Psoas muscle (tissue), 8 donors: Measurements from ENCODE around the gene C6orf52. TPM values are rescaled to one million over a fixed set of nuclear protein-coding genes. Genes with fewer than 3 reads are reported as not detected.
A peak's percentile ranks its signal among the peaks of the same experiment; 100 is the strongest.
"Not testable (repeated sequence)": the region's sequence is repeated elsewhere in the genome, so short reads cannot be mapped to it uniquely, and the experiment has no call there.

Experiments
- ATAC-seq, 4 donors: fragments of 200-7000 bp; cut with Tn5 transposase; one replicate each; pipeline ENCODE4 v1.9.1; 2020; ENCODE audit warnings: moderate library complexity in 3 of 4, mild to moderate bottlenecking in 2 of 4
- DNase-seq, 2 donors: peaks; one replicate each; pipeline ENCODE4 v3.0.0-alpha.2; 2020
- H3K27ac ChIP-seq: fragments of 200-600 bp; one replicate; pipeline ENCODE4 v1.8.0; 2022
- H3K27me3 ChIP-seq, 3 donors: fragments of 200-600 bp in 1 of 3; one replicate each; pipeline versions ENCODE4 v1.6.1 to v1.8.0; 2013 to 2022; ENCODE audit warnings: low read length in 2 of 3, mild to moderate bottlenecking in 2 of 3, moderate library complexity in 1 of 3; ENCODE audit not compliant: insufficient read depth in 3 of 3
- H3K36me3 ChIP-seq, 2 donors: fragments of 200-600 bp in 1 of 2; one replicate each; pipeline versions ENCODE4 v1.6.1 to v1.8.0; 2013 to 2022; ENCODE audit warnings: low read depth in 1 of 2, mild to moderate bottlenecking in 1 of 2, moderate library complexity in 1 of 2; ENCODE audit not compliant: insufficient read depth in 1 of 2
- H3K4me1 ChIP-seq: fragments of 200-600 bp; one replicate; pipeline ENCODE4 v1.8.0; 2022
- H3K4me3 ChIP-seq: fragments of 200-600 bp; one replicate; pipeline ENCODE4 v1.8.0; 2022; ENCODE audit warnings: mild to moderate bottlenecking
- H3K9me3 ChIP-seq: fragments of 200-600 bp; one replicate; pipeline ENCODE4 v1.8.0; 2022
- WGBS, 3 donors: extraction: QIAGEN DNeasy Blood & Tissue Kit; methylation state at CpG; one replicate each; pipeline versions ENCODE4 v1.1.6 to v1.1.7; 2013; 5-methylcytosine and 5-hydroxymethylcytosine counted together
- intact Hi-C, 2 donors: fragments of 100-400 bp; cut with DNase I; formaldehyde crosslinking; loops; one replicate each; pipeline versions ENCODE4 v1.11.0 to v1.14.2; 2022
- polyA plus RNA-seq, 3 donors: library from polyadenylated mRNA; stranded (reverse); fragments of 200-250 nt; gene quantifications; one replicate each; pipeline ENCODE4 v1.2.3, GENCODE V29; 2013
- total RNA-seq, 4 donors: library from RNA; stranded (reverse); fragmentation: NEBNext Ultra II Directional in 2 of 4; extraction: Animal tissue kit (Norgen Biotek cat#: 25700) in 2 of 4; gene quantifications; one replicate each; pipeline versions ENCODE4 v1.2.1 to v1.2.4, GENCODE V29; 2021 to 2023
- TF ChIP-seq, protein P1 (sequence below): fragments of 200-600 bp; IDR thresholded peaks from one replicate; pipeline ENCODE4 v1.8.0; 2022; ENCODE audit warnings: antibody characterized with exemption
- donor health status: healthy with polysubstance abuse.
- donor health status: DM: no; HTN: no; CAD: no; lungs with moderate emphysema.
- donor health status: Bipolar disorder and iron deficiency.
- donor health status: healthy.
- donor health status: DM: yes; HTN: yes; CAD: no.
- donor health status: DM: no; HTN: no; CAD: no.
- donor health status: DM: no; HTN: no; CAD: no.
- donor health status: DM: yes; HTN: yes; CAD: no.

The C6orf52 gene
- total and polyA plus RNA-seq, 7 donors: 0.33 to 1.5 (median 0.61) TPM

DNA sequence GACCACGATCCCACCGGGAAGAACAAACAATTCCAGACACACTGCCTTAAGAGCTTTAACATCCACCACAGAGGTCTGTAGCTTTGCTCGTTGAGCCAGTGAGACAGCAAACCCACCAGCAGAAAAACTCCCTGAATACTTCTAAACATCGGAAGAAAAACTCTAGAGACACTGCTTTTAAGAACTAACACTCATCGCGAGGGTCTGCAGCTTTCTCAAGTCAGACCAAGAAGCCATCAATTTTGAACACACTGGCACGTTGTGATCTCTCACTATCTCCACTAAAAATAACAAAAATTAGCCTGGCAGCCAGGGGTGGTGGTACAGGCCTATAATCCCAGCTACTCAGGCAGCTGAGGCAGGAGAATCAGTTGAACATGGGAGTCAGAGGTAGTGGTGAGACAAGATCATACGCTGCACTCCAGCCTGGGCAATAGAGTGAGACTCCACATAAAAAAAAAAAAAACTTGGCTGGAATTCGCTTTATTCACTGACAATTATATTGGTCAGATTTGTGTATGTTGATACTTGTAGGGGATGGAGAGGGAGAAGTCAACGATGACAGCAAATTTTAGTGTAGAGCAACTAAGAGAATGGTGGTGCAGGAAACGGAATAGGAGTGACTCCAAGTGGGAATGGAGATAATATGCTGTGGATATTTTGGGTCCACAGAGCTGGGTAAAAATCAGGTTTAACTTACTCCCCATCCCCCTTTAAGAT lies 27.6 kb upstream of the C6orf52 start:
- Histone ChIP-seq H3K36me3 (peaks cover 0 to 13% of the 10 kb centered on the region in 2 donors), H3K4me1 (peaks cover 22% of the 10 kb centered on the region), H3K9me3 (no peaks in the 10 kb centered on the region), H3K27ac (peak overlapping the region; percentile 93), H3K27me3 (no peaks in the 10 kb centered on the region), H3K4me3 (peak overlapping the region; percentile 86)
- TF ChIP-seq, protein P1, sequence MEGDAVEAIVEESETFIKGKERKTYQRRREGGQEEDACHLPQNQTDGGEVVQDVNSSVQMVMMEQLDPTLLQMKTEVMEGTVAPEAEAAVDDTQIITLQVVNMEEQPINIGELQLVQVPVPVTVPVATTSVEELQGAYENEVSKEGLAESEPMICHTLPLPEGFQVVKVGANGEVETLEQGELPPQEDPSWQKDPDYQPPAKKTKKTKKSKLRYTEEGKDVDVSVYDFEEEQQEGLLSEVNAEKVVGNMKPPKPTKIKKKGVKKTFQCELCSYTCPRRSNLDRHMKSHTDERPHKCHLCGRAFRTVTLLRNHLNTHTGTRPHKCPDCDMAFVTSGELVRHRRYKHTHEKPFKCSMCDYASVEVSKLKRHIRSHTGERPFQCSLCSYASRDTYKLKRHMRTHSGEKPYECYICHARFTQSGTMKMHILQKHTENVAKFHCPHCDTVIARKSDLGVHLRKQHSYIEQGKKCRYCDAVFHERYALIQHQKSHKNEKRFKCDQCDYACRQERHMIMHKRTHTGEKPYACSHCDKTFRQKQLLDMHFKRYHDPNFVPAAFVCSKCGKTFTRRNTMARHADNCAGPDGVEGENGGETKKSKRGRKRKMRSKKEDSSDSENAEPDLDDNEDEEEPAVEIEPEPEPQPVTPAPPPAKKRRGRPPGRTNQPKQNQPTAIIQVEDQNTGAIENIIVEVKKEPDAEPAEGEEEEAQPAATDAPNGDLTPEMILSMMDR: no peak
- WGBS, 3 donors: 73 to 80% (median 76%) methylated on average over 11 of the region's 11 CpGs
- intact Hi-C loops: loop anchor here (1.0 to 2.0 kb wide), 3 partner anchors 25 to 28 kb away; partner anchors contain the start of genes C6orf52 (in 2 of the 2), PAK1IP1 (in 2 of the 2) and TMEM14B (in 1 of the 2)
- no peak for DNase-seq
- ATAC-seq: no peak

DNA sequence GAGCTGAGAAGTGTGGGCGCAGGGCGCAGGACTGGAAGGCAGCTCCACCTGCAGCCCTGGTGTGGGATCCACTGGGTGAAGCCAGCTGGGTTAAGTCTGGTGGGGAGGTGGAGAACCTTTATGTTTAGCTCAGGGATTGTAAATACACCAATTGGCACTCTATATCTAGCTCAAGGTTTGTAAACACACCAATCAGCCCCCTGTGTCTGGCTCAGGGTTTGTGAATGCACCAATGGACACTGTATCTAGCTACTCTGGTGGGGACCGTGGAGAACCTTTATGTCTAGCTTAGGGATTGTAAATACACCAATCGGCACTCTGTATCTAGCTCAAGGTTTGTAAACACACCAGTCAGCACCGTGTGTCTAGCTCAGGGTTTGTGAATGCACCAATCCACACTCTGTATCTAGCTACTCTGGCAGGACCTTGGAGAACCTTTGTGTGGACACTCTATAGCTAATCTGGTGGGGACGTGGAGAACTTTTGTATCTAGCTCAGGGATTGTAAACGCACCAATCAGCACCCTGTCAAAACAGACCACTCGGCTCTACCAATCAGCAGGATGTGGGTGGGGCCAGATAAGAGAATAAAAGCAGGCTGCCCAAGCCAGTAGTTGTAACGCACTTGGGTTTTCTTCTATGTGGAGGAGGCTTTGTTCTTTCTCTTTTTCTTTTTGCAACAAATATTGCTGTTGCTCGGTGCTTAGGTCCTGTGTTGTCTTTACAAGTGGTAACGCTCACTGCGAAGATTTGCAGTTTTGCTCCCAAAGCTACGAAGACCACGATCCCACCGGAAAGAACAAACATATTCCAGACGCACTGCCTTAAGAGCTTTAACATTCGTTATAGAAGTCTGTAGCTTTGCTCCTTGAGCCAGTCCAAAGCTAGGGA lies 26.8 kb upstream of the C6orf52 start:
- H3K9me3 ChIP-seq, H3K27me3 ChIP-seq, intact Hi-C loops, DNase-seq, H3K27ac ChIP-seq, ATAC-seq, H3K36me3 ChIP-seq: not testable (repeated sequence)
- 88 to 89% (median 88%) methylated on average over 17 of the region's 17 CpGs for whole genome bisulfite sequencing, 3 donors
- peak overlapping the region; percentile 68 for H3K4me3 ChIP-seq
- peaks cover 22% of the 10 kb centered on the region for H3K4me1 ChIP-seq

DNA sequence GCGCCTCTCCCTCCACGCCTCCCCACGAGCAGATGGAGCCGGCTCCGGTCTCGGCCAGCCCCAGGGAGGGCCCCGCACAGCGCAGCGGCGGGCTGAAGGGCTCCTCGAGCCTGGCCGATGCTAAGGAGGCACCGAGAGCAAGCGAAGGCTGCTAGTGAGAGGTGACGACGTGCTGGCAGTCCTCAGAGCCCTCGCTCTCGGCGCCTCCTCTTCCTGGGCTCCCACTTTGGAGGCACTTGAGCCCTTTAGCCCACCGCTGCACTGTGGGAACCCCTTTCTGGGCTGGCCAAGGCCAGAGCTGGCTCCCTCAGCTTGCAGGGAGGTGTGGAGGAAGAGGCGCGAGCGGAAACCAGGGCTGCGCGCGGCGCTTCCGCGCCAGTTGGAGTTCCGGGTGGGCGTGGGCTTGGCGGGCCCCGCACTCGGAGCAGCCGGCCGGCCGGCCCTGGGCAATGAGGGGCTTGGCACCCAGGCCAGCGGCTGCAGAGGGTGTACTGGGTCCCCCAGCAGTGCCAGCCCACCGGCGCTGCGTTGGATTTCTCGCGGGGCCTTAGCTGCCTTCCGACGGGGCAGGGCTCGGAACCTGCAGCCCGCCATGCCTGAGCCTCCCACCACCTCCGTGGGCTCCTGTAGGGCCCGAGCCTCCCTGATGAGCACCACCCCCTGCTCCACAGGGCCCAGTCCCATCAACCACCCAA lies 26.0 kb upstream of the C6orf52 start:
- DNase-seq (peak; percentile 45 to 71), ATAC-seq (no peak)
- intact Hi-C loops: no loop called here
- WGBS, 3 donors: 17 to 50% (median 27%) methylated on average over 39 to 49 of the region's 49 CpGs
- H3K36me3 ChIP-seq: no peaks in the 10 kb centered on the region
- peak overlapping the region; percentile 68 for H3K4me3 ChIP-seq
- TF ChIP-seq, protein P1: no peak
- H3K4me1 ChIP-seq: peaks cover 22% of the 10 kb centered on the region
- H3K9me3 ChIP-seq: no peaks in the 10 kb centered on the region
- H3K27ac ChIP-seq: peak overlapping the region; percentile 16
- no peaks in the 10 kb centered on the region for H3K27me3 ChIP-seq

DNA sequence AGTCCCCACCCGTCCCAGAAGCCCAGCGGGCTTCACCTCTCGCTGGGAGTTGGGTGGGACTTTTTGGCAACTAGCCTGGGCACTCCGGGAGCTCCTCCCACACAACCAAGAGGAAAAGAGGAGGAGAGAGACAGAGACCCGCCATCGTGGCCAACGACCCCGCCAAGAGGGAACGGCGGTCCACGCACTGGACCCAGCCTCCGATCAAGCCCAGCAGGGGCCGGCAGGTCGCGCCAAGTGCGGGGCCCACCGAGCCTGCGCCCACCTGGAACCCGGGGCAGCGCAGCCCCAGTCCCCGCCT lies 25.5 kb upstream of the C6orf52 start:
- H3K4me3 ChIP-seq: peak overlapping the region; percentile 68
- peak; percentile 20 to 54 for DNase-seq
- no peaks in the 10 kb centered on the region for H3K9me3 ChIP-seq
- peak overlapping the region; percentile 16 for H3K27ac ChIP-seq
- H3K4me1 ChIP-seq: peaks cover 19% of the 10 kb centered on the region
- no peaks in the 10 kb centered on the region for H3K27me3 ChIP-seq
- ATAC-seq: no peak
- H3K36me3 ChIP-seq: no peaks in the 10 kb centered on the region
- 24 to 52% (median 33%) methylated on average over 21 of the region's 21 CpGs for WGBS, 3 donors
- intact Hi-C loops: no loop called here
- TF ChIP-seq, protein P1: no peak
